ENCODE results near the gene C16orf89.

DNA sequence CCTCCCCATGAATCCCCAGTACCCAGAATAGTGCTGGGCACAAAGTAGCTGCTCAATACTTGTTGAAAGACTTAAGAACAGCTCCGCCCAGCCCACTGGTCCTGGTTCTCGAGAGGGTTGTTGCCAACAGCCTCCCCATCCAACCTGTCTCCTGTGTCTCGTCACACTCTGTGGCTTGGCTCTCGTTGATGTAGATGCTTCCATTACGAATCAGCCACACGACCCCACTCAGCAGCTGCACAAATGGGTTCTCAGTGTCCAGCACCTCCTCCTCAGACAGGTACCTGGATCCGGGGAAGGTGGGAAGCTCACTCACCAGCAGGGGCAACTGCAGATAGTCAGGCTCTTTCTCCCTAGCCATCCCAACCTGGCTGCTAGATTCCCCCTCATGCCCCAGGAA lies 34.2 kb downstream of the C16orf89 start:
- no peak for TF ChIP-seq POLR2A (IDR thresholded peaks at IDR 0.05)
- no peak for TF ChIP-seq CTCF (IDR thresholded peaks at IDR 0.05)

Measured in body of pancreas (tissue), 4 donors.